A549 (cell line): ENCODE measurements around the gene FDXACB1. TPM values are rescaled to one million over a fixed set of nuclear protein-coding genes. Genes with fewer than 3 reads are reported as not detected.

Source experiments
- ATAC-seq, 2 experiments: fragments of 200-7000 bp in 1 of 2; fragments of >200 bp in 1 of 2; cut with Nextera tagmentation in 1 of 2; cut with Tn5 transposase in 1 of 2; 3 replicates each; pipeline versions ENCODE4 v1.8.0 to v1.9.1; 2018 to 2020; ENCODE audit warnings: mild to moderate bottlenecking in 1 of 2, moderate library complexity in 1 of 2
- CTCF ChIA-PET: fragments of 300-600 bp; sonication (Branson Sonifier 250); formaldehyde crosslinking; extraction: SDS; loops from one replicate; lab custom pipeline; 2021; ENCODE audit warnings: antibody characterized with exemption, inconsistent platforms; lab: Yijun Ruan, JAX
- POLR2A ChIA-PET: fragments of 350-600 bp; formaldehyde crosslinking; extraction: SDS; loops from one replicate; lab custom pipeline; 2021; ENCODE audit warnings: antibody characterized with exemption, inconsistent platforms; lab: Yijun Ruan, JAX
- DNase-seq, 2 experiments: peaks; one replicate each; pipeline versions ENCODE4 v3.0.0 to v3.0.0-alpha.2; 2011 to 2016; ENCODE audit warnings: low read depth in 1 of 2, low spot score in 1 of 2
- FAIRE-seq: peaks from 2 replicates; lab custom pipeline; 2011; peaks lifted over from hg19 to GRCh38; lab: Jason Lieb, UNC
- H3K27ac ChIP-seq, 2 experiments: fragments of >200 bp; sonication (Bioruptor Twin); formaldehyde crosslinking; 3 replicates each; pipeline ENCODE4 v1.5.1; 2016 to 2017
- H3K4me1 ChIP-seq: fragments of >200 bp; sonication (Bioruptor Twin); formaldehyde crosslinking; 3 replicates; pipeline ENCODE4 v1.6.1; 2016
- H3K4me2 ChIP-seq: fragments of >200 bp; sonication (Bioruptor Twin); formaldehyde crosslinking; 3 replicates; pipeline ENCODE4 v1.6.1; 2016
- H3K4me3 ChIP-seq: fragments of >200 bp; sonication (Bioruptor Twin); formaldehyde crosslinking; 3 replicates; pipeline ENCODE4 v1.5.1; 2016
- H3K9me3 ChIP-seq: fragments of >200 bp; sonication (Bioruptor Twin); formaldehyde crosslinking; 3 replicates; pipeline ENCODE4 v1.6.1; 2016
- CBX2 ChIP-seq: fragments of 200-600 bp; sonication (generic); IDR thresholded peaks from 2 replicates; pipeline ENCODE4 v1.6.1; 2016; ENCODE audit warnings: low read depth, mild to moderate bottlenecking, borderline replicate concordance
- CHD2 ChIP-seq: fragments of 150-350 bp; IDR thresholded peaks from 2 replicates; pipeline ENCODE4 v1.6.1; 2014; ENCODE audit warnings: low read length; ENCODE audit not compliant: partially characterized antibody
- CHD4 ChIP-seq: fragments of 200-600 bp; sonication (generic); IDR thresholded peaks from 2 replicates; pipeline ENCODE4 v1.6.1; 2016; ENCODE audit warnings: antibody characterized with exemption, mild to moderate bottlenecking, borderline replicate concordance
- E2F6 ChIP-seq: IDR thresholded peaks from 2 replicates; pipeline ENCODE4 v1.6.1; 2012; ENCODE audit warnings: low read depth, borderline replicate concordance
- EHMT2 ChIP-seq: fragments of 200-600 bp; sonication (generic); IDR thresholded peaks from 2 replicates; pipeline ENCODE4 v1.6.1; 2016; ENCODE audit warnings: antibody characterized with exemption, low read depth, mild to moderate bottlenecking, moderate library complexity
- HMGXB4 ChIP-seq: fragments of 250-450 bp; sonication (Bioruptor Pico); IDR thresholded peaks from 2 replicates; pipeline ENCODE4 v1.5.0; 2021; ENCODE audit warnings: mild to moderate bottlenecking, moderate library complexity, borderline replicate concordance
- HOXB13 ChIP-seq: fragments of 250-450 bp; sonication (Bioruptor Pico); IDR thresholded peaks from 2 replicates; pipeline ENCODE4 v1.5.0; 2020; ENCODE audit warnings: low read depth, mild to moderate bottlenecking, moderate library complexity
- JUNB ChIP-seq: fragments of >200 bp; sonication (Bioruptor Twin); formaldehyde crosslinking; IDR thresholded peaks from 2 replicates; pipeline ENCODE4 v1.6.1; 2016
- KDM5A ChIP-seq: fragments of 200-600 bp; sonication (generic); IDR thresholded peaks from 2 replicates; pipeline ENCODE4 v1.6.1; 2016; ENCODE audit warnings: antibody characterized with exemption, mild to moderate bottlenecking
- MAX ChIP-seq: IDR thresholded peaks from 2 replicates; pipeline ENCODE4 v1.6.1; 2012
- MAZ ChIP-seq: fragments of 150-350 bp; IDR thresholded peaks from 2 replicates; pipeline ENCODE4 v1.6.1; 2014; ENCODE audit warnings: antibody characterized with exemption, low read depth, low read length, borderline replicate concordance
- NR3C1 ChIP-seq: fragments of >200 bp; sonication (Bioruptor Twin); formaldehyde crosslinking; IDR thresholded peaks from 3 replicates; pipeline ENCODE4 v1.6.1; 2017
- POLR2A ChIP-seq: IDR thresholded peaks from 2 replicates; pipeline ENCODE4 v1.6.1; 2012; ENCODE audit warnings: mild to moderate bottlenecking, low read length
- POLR2AphosphoS2 ChIP-seq: conservative IDR thresholded peaks from 2 replicates; pipeline ENCODE4 v1.6.1; 2012; ENCODE audit warnings: low read length, improper control_type of control experiment, inconsistent platforms
- RCOR1 ChIP-seq: fragments of 150-350 bp; IDR thresholded peaks from 2 replicates; pipeline ENCODE4 v1.6.1; 2014; ENCODE audit warnings: antibody characterized with exemption, low read length, low read depth
- TP53 ChIP-seq: fragments of 250-450 bp; sonication (Bioruptor Pico); IDR thresholded peaks from 2 replicates; pipeline ENCODE4 v1.5.0; 2021; ENCODE audit warnings: mild to moderate bottlenecking, moderate library complexity
- USF2 ChIP-seq: fragments of 450-650 bp; IDR thresholded peaks from 2 replicates; pipeline ENCODE4 v1.6.1; 2014; ENCODE audit warnings: antibody characterized with exemption
- ZNF302 ChIP-seq: fragments of 250-450 bp; sonication (Bioruptor Pico); IDR thresholded peaks from 2 replicates; pipeline ENCODE4 v1.9.0; 2021; ENCODE audit warnings: inconsistent platforms, mild to moderate bottlenecking, moderate library complexity
- ZSCAN20 ChIP-seq: fragments of 250-450 bp; sonication (Bioruptor Pico); IDR thresholded peaks from 2 replicates; pipeline ENCODE4 v1.8.0; 2022; ENCODE audit warnings: mild to moderate bottlenecking, moderate library complexity
- WGBS: methylation state at CpG from one replicate; pipeline ENCODE4 v1.1.6; 2017; ENCODE audit errors: missing lambda C conversion rate; 5-methylcytosine and 5-hydroxymethylcytosine counted together
- polyA plus RNA-seq, 4 experiments: library from polyadenylated mRNA; depleted of rRNA in 3 of 4; stranded (reverse); fragments of >200 nt; fragmentation: RNase III in 1 of 4; extraction: RNeasy Plus Mini Kit Qiagen cat#74134 plus additional on column Dnase treatment in 1 of 4; gene quantifications; 2 replicates in 3 of 4; 3 replicates in 1 of 4; pipeline ENCODE4 v1.2.3, GENCODE V29; 2011 to 2017

FDXACB1 gene
- polyA plus RNA-seq, 2 of the 4 experiments (the other 2 are of a cell fraction): 1.9 to 2.4 TPM

- no peak overlapping the region for H3K4me3 ChIP-seq
- WGBS: 77% methylated on average over 2 of the region's 2 CpGs
- no peak for FAIRE-seq
- no peaks in the 10 kb centered on the region for H3K9me3 ChIP-seq
- H3K4me2 ChIP-seq: no peak overlapping the region
- no peak for DNase-seq
- H3K4me1 ChIP-seq: no peaks in the 10 kb centered on the region; the same call in 2 of the 3 replicates
- TF ChIP-seq ZSCAN20 (CRISPR knock-in tag) (no peak), USF2 (no peak), JUNB (no peak), EHMT2 (no peak), POLR2A (no peak)
- ATAC-seq: no peak
- H3K27ac ChIP-seq: no peak overlapping the region
- POLR2A ChIA-PET: no interaction called here
- CTCF ChIA-PET: interaction anchor here (0.7 to 1.5 kb wide), 4 partner anchors 11 to 259 kb away, joined by 3 to 4 read pairs (median 3); no protein-coding TSS in a partner anchor
These were observed 32.9 kb downstream of the FDXACB1 start for GRCh38 chr11:111846063-111846462.

GRCh38 chr11:111845276-111846028, 33.5 kb downstream of the FDXACB1 start:
- CTCF ChIA-PET: interaction anchor here (0.7 to 1.9 kb wide), 6 partner anchors 11 to 563 kb away, joined by 3 to 5 read pairs (median 4); no protein-coding TSS in a partner anchor
- WGBS: 83% methylated on average over 7 of the region's 7 CpGs
- Histone ChIP-seq H3K4me3 (no peak overlapping the region), H3K27ac (no peak overlapping the region), H3K4me2 (no peak overlapping the region), H3K4me1 (no peaks in the 10 kb centered on the region; the same call in 2 of the 3 replicates), H3K9me3 (no peaks in the 10 kb centered on the region)
- DNase-seq (no peak), ATAC-seq (no peak), FAIRE-seq (no peak)
- TF ChIP-seq ZNF302 (no peak), JUNB (no peak), KDM5A (no peak), MAZ (no peak), CBX2 (no peak), USF2 (no peak), CHD2 (no peak), HMGXB4 (CRISPR knock-in tag) (no peak), NR3C1 (no peak), CHD4 (no peak), TP53 (no peak), HOXB13 (CRISPR knock-in tag) (no peak), MAX (no peak), ZSCAN20 (CRISPR knock-in tag) (no peak), POLR2AphosphoS2 (no peak), E2F6 (no peak), RCOR1 (no peak)
- POLR2A ChIA-PET: no interaction called here
